ENCODE measurements around the gene FAM222A.

DNA sequence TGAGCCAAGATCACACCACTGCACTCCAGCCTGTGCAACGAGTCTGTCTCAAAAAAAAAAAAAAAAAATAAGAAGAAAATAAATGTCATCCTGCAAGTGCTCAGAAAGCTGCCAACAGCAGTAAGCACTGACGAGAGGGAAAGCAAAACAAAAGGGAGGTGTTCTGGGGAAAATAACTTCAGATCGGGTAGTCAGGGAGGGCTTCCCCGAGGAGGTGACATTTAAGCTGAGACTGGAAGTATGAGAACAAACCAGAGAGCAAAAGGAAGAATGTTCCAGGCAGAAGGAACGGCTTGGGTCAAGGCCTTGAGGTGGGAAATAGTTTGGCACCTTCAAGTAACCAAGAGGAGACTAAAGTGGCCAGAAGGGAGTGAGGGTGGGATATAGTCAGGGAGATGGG lies 4.7 kb upstream of the FAM222A start:
- TF ChIP-seq, protein P1, sequence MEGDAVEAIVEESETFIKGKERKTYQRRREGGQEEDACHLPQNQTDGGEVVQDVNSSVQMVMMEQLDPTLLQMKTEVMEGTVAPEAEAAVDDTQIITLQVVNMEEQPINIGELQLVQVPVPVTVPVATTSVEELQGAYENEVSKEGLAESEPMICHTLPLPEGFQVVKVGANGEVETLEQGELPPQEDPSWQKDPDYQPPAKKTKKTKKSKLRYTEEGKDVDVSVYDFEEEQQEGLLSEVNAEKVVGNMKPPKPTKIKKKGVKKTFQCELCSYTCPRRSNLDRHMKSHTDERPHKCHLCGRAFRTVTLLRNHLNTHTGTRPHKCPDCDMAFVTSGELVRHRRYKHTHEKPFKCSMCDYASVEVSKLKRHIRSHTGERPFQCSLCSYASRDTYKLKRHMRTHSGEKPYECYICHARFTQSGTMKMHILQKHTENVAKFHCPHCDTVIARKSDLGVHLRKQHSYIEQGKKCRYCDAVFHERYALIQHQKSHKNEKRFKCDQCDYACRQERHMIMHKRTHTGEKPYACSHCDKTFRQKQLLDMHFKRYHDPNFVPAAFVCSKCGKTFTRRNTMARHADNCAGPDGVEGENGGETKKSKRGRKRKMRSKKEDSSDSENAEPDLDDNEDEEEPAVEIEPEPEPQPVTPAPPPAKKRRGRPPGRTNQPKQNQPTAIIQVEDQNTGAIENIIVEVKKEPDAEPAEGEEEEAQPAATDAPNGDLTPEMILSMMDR (IDR thresholded peaks at IDR 0.05; ENCODE audit: insufficient read depth, low read length) = no peak
- TF ChIP-seq POLR2AphosphoS5 (IDR thresholded peaks at IDR 0.05; ENCODE audit: low read depth) = no peak
- no peak for TF ChIP-seq SPI1 (IDR thresholded peaks at IDR 0.05; ENCODE audit: borderline replicate concordance, low read depth)
